NB4 (cell line): ENCODE measurements around the gene POLRMT.
A peak's percentile ranks its signal among the peaks of the same experiment; 100 is the strongest.

ENCODE experiments used
- DNase-seq: peaks from one replicate; pipeline ENCODE4 v3.0.0; 2010; ENCODE audit warnings: low read depth
- H3K4me3 ChIP-seq: one replicate; pipeline ENCODE4 v1.5.1; 2011; ENCODE audit warnings: mild to moderate bottlenecking, low read depth, low read length, moderate library complexity
- CTCF ChIP-seq: IDR thresholded peaks from one replicate; pipeline ENCODE4 v1.5.1; 2012; ENCODE audit warnings: low read depth, low read length
- MAX ChIP-seq: IDR thresholded peaks from 2 replicates; pipeline ENCODE4 v1.6.1; 2011; ENCODE audit warnings: low read depth, low read length
- MYC ChIP-seq: IDR thresholded peaks from 2 replicates; pipeline ENCODE4 v1.6.1; 2011; ENCODE audit warnings: low read depth, low read length
- POLR2A ChIP-seq: IDR thresholded peaks from 2 replicates; pipeline ENCODE4 v1.6.1; 2011; ENCODE audit warnings: mild to moderate bottlenecking; ENCODE audit not compliant: insufficient read length; ENCODE audit errors: extremely low read depth

POLRMT gene

GRCh38 chr19:679418-680286 is 46.3 kb upstream of the POLRMT start:
- DNase-seq = peak; percentile 66
- TF ChIP-seq POLR2A = no peak
- no peak for TF ChIP-seq MYC
- no peak for TF ChIP-seq MAX
- TF ChIP-seq CTCF = no peak

GRCh38 chr19:678791-679388 is 45.6 kb upstream of the POLRMT start:
- H3K4me3 ChIP-seq = peak overlapping the region; percentile 42
- no peak for DNase-seq
- TF ChIP-seq MYC = no peak
- no peak for TF ChIP-seq MAX
- no peak for TF ChIP-seq CTCF
- TF ChIP-seq POLR2A = no peak

More at GRCh38 chr19:679418-680286, 46.3 kb upstream of the POLRMT start:
- H3K4me3 ChIP-seq = peak overlapping the region; percentile 42

GRCh38 chr19:677601-678436 is 44.5 kb upstream of the POLRMT start:
- no peak for DNase-seq
- no peak for TF ChIP-seq MYC
- no peak for TF ChIP-seq MAX
- TF ChIP-seq CTCF = no peak
- no peak for TF ChIP-seq POLR2A
- H3K4me3 ChIP-seq = no peak overlapping the region

- no peak for TF ChIP-seq POLR2A
- H3K4me3 ChIP-seq = no peak overlapping the region
- no peak for DNase-seq
Measured at GRCh38 chr19:677201-677600, 43.9 kb upstream of the POLRMT start.

- DNase-seq = no peak
- TF ChIP-seq MAX (no peak), POLR2A (no peak), MYC (no peak), CTCF (no peak)
- H3K4me3 ChIP-seq = no peak within 1 kb of the TSS
Measured at GRCh38 chr19:676339-677105, 43.2 kb upstream of the POLRMT start, which contains the start of gene FSTL3. FSTL3 (plus strand) TSS chr19:676392; CDS start chr19:676424, 32 bp downstream.

GRCh38 chr19:676007-676338 is 42.6 kb upstream of the POLRMT start:
- TF ChIP-seq CTCF (no peak), POLR2A (no peak), MAX (no peak), MYC (no peak)
- DNase-seq = no peak
- H3K4me3 ChIP-seq = no peak overlapping the region
